ENCODE measurements around the gene DYNC1H1.

GRCh38 chr14:102085488-102085887 is 121.1 kb downstream of the DYNC1H1 start:
- TF ChIP-seq CTCF (conservative IDR thresholded peaks at IDR 0.05) (no peak), ZFX (IDR thresholded peaks at IDR 0.05) (no peak)

Measured in C4-2B (cell line).